ENCODE data around the gene FXYD4.

DNA sequence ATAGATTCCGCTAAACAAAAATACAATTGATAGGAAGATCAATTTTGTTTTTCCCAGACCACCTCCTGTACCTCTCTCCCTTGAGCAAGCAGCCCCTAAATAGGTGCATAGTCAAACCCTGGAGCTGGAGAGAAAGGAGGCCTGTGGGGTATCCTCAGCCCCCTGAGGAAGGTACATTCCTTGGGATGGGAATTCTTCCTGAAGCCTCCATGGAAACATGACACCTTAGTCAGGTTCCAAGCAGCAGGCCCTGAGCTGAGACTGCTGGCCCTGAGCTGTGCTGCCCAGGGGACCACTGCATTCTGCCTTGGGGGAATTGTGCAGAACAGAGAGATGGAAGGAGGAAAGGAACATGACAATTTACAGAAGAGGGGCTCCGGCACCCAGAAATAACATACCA is 30.2 kb downstream of the FXYD4 start:
- TF ChIP-seq, protein P1, sequence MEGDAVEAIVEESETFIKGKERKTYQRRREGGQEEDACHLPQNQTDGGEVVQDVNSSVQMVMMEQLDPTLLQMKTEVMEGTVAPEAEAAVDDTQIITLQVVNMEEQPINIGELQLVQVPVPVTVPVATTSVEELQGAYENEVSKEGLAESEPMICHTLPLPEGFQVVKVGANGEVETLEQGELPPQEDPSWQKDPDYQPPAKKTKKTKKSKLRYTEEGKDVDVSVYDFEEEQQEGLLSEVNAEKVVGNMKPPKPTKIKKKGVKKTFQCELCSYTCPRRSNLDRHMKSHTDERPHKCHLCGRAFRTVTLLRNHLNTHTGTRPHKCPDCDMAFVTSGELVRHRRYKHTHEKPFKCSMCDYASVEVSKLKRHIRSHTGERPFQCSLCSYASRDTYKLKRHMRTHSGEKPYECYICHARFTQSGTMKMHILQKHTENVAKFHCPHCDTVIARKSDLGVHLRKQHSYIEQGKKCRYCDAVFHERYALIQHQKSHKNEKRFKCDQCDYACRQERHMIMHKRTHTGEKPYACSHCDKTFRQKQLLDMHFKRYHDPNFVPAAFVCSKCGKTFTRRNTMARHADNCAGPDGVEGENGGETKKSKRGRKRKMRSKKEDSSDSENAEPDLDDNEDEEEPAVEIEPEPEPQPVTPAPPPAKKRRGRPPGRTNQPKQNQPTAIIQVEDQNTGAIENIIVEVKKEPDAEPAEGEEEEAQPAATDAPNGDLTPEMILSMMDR (optimal IDR thresholded peaks at IDR 0.05 in 1 of 3, IDR thresholded peaks at IDR 0.05 in 1 of 3, conservative IDR thresholded peaks at IDR 0.05 in 1 of 3; ENCODE audit: extremely low read depth in 1 of 3, insufficient read depth in 2 of 3, low read length in 3 of 3), result no peak
- TF ChIP-seq EZH2 (IDR thresholded peaks at IDR 0.05; ENCODE audit: low read length), result no peak
